PC-9 (cell line): Measurements from ENCODE around the gene ADGRV1. TPM values are rescaled to one million over a fixed set of nuclear protein-coding genes. Genes with fewer than 3 reads are reported as not detected.
"Not testable (repeated sequence)": the region's sequence is repeated elsewhere in the genome, so short reads cannot be mapped to it uniquely, and the experiment has no call there.

Experiments used
- BruUV-seq: library from RNA; stranded (reverse); fragments of 400-500 nt; replicated peaks from 2 replicates; lab custom pipeline; 2021; lab: Mats Ljungman, UMichigan
- CTCF ChIA-PET: fragments of 300-600 bp; sonication (Branson Sonifier 250); formaldehyde crosslinking; loops from one replicate; lab custom pipeline; 2022; ENCODE audit warnings: antibody characterized with exemption; lab: Charles Lee
- POLR2A ChIA-PET: fragments of 300-600 bp; sonication (Branson Sonifier 250); formaldehyde crosslinking; loops from one replicate; lab custom pipeline; 2022; ENCODE audit warnings: antibody characterized with exemption; ENCODE audit not compliant: unreplicated experiment; lab: Charles Lee
- DNase-seq, 2 experiments: peaks; one replicate each; pipeline versions ENCODE4 v3.0.0 to v3.0.0-alpha.2; 2015 to 2022; ENCODE audit warnings: mixed read lengths in 1 of 2
- H2AFZ ChIP-seq: fragments of 200-600 bp; sonication (generic); 2 replicates; pipeline ENCODE4 v1.8.1; 2017; ENCODE audit warnings: antibody characterized with exemption
- H3F3A ChIP-seq: fragments of 200-600 bp; sonication (generic); 2 replicates; pipeline ENCODE4 v1.8.1; 2017; ENCODE audit warnings: antibody characterized with exemption, mild to moderate bottlenecking, low read depth; ENCODE audit not compliant: insufficient read depth
- H3K27ac ChIP-seq: fragments of 200-600 bp; sonication (generic); 2 replicates; pipeline ENCODE4 v1.6.1; 2016; ENCODE audit warnings: mixed run types
- H3K27me3 ChIP-seq: fragments of 200-600 bp; sonication (generic); 2 replicates; pipeline ENCODE4 v1.6.1; 2016; ENCODE audit warnings: low read depth, mixed run types; ENCODE audit not compliant: insufficient read depth
- H3K36me3 ChIP-seq: fragments of 200-600 bp; sonication (generic); 2 replicates; pipeline ENCODE4 v1.6.1; 2016; ENCODE audit warnings: low read depth, mixed run types
- H3K4me1 ChIP-seq: fragments of 200-600 bp; sonication (generic); replicated peaks from 2 replicates; pipeline ENCODE4 v1.6.1; 2016; ENCODE audit warnings: mixed run types; ENCODE audit not compliant: insufficient read depth
- H3K4me2 ChIP-seq: fragments of 200-600 bp; sonication (generic); 2 replicates; pipeline ENCODE4 v1.6.1; 2017; ENCODE audit warnings: mixed run types
- H3K4me3 ChIP-seq: fragments of 200-600 bp; sonication (generic); 2 replicates; pipeline ENCODE4 v1.6.1; 2016; ENCODE audit warnings: mixed run types
- H3K79me2 ChIP-seq: fragments of 200-600 bp; sonication (generic); 2 replicates; pipeline ENCODE4 v1.6.1; 2017; ENCODE audit warnings: low read depth, mixed run types
- H3K9me2 ChIP-seq: fragments of 200-600 bp; sonication (generic); 2 replicates; pipeline ENCODE4 v1.8.1; 2017; ENCODE audit warnings: mild to moderate bottlenecking; ENCODE audit not compliant: insufficient read depth
- H3K9me3 ChIP-seq: fragments of 200-600 bp; sonication (generic); 2 replicates; pipeline ENCODE4 v1.8.1; 2016; ENCODE audit warnings: low read depth; ENCODE audit not compliant: insufficient read depth
- H4K20me1 ChIP-seq: fragments of 200-600 bp; sonication (generic); 2 replicates; pipeline ENCODE4 v1.8.1; 2017; ENCODE audit not compliant: insufficient read depth
- CTCF ChIP-seq: fragments of 200-600 bp; sonication (generic); conservative IDR thresholded peaks from 2 replicates; pipeline ENCODE4 v1.6.1; 2017; ENCODE audit warnings: mixed run types, antibody characterized with exemption, mild to moderate bottlenecking, moderate library complexity
- EZH2 ChIP-seq: fragments of 200-600 bp; sonication (generic); IDR thresholded peaks from 2 replicates; pipeline ENCODE4 v1.8.0; 2017; ENCODE audit warnings: antibody characterized with exemption, low read depth
- intact Hi-C: fragments of 100-400 bp; cut with micrococcal nuclease; formaldehyde crosslinking; loops from one replicate; pipeline ENCODE4 v1.10.0; 2022; ENCODE audit not compliant: unreplicated experiment
- total RNA-seq: library from RNA; stranded (reverse); gene quantifications from 2 replicates; pipeline ENCODE4 v1.2.3, GENCODE V29; 2021

The ADGRV1 gene
- total RNA-seq, 1 experiment from 2014 or later = 1.0 TPM

- POLR2A ChIA-PET = interaction anchor here (0.7 kb wide), 1 partner anchor 465 kb away, joined by 3 read pairs; the partner anchor contains the start of gene ARRDC3
Observed at GRCh38 chr5:90917928-90918668, 359.5 kb downstream of the ADGRV1 start.

GRCh38 chr5:90921418-90921973, 362.9 kb downstream of the ADGRV1 start:
- Histone ChIP-seq H3K27ac (no peak overlapping the region), H3K4me1 (no peaks in the 10 kb centered on the region; the same call in 1 of the 2 replicates), H3F3A (no peaks in the 10 kb centered on the region), H3K27me3 (no peaks in the 10 kb centered on the region), H3K4me2 (no peak overlapping the region), H3K4me3 (no peak overlapping the region), H3K9me2 (no peaks in the 10 kb centered on the region), H3K9me3 (0 out of 2 replicates have a peak, but pooled peaks cover 3% of the 10 kb centered on the region), H2AFZ (no peak overlapping the region), H3K36me3 (no peaks in the 10 kb centered on the region), H4K20me1 (no peaks in the 10 kb centered on the region), H3K79me2 (no peaks in the 10 kb centered on the region)
- intact Hi-C loops = no loop called here
- ChIA-PET CTCF (no interaction called here), POLR2A (no interaction called here)
- no TSS peak for BruUV-seq
- no peak for DNase-seq
- TF ChIP-seq EZH2 (no peak), CTCF (no peak)

More at GRCh38 chr5:90917928-90918668, 359.5 kb downstream of the ADGRV1 start:
- no peaks in the 10 kb centered on the region for H3F3A ChIP-seq
- no peaks in the 10 kb centered on the region; the same call in 1 of the 2 replicates for H3K4me1 ChIP-seq
- no peaks in the 10 kb centered on the region for H3K9me2 ChIP-seq
- no peak overlapping the region for H2AFZ ChIP-seq
- no peak overlapping the region for H3K4me3 ChIP-seq
- CTCF ChIA-PET = no interaction called here
- no peaks in the 10 kb centered on the region for H4K20me1 ChIP-seq
- H3K27ac ChIP-seq = no peak overlapping the region
- H3K4me2 ChIP-seq = no peak overlapping the region
- H3K9me3 ChIP-seq = 0 out of 2 replicates have a peak, but pooled peaks cover 3% of the 10 kb centered on the region
- no peaks in the 10 kb centered on the region for H3K27me3 ChIP-seq
- no peak for DNase-seq
- intact Hi-C loops = no loop called here
- H3K79me2 ChIP-seq = no peaks in the 10 kb centered on the region
- BruUV-seq = no TSS peak
- H3K36me3 ChIP-seq = no peaks in the 10 kb centered on the region
- no peak for TF ChIP-seq CTCF
- no peak for TF ChIP-seq EZH2

GRCh38 chr5:90924222-90924621, 365.6 kb downstream of the ADGRV1 start:
- H3F3A ChIP-seq, H3K27me3 ChIP-seq, intact Hi-C loops, H3K4me3 ChIP-seq, H3K4me1 ChIP-seq, CTCF ChIA-PET, POLR2A ChIA-PET, BruUV-seq, H2AFZ ChIP-seq, DNase-seq, H3K9me2 ChIP-seq, H3K9me3 ChIP-seq, H3K79me2 ChIP-seq, H3K4me2 ChIP-seq, H4K20me1 ChIP-seq, H3K36me3 ChIP-seq, H3K27ac ChIP-seq: not testable (repeated sequence)

- H3K36me3 ChIP-seq, BruUV-seq, CTCF ChIA-PET: not testable (repeated sequence)
Observed at GRCh38 chr5:90929013-90929839, 370.6 kb downstream of the ADGRV1 start.

More at GRCh38 chr5:90929013-90929839, 370.6 kb downstream of the ADGRV1 start:
- H3K4me2 ChIP-seq, DNase-seq, H4K20me1 ChIP-seq, H3F3A ChIP-seq, H3K79me2 ChIP-seq, H2AFZ ChIP-seq, H3K4me3 ChIP-seq, H3K9me2 ChIP-seq, H3K4me1 ChIP-seq, intact Hi-C loops, H3K9me3 ChIP-seq, H3K27me3 ChIP-seq, H3K27ac ChIP-seq: not testable (repeated sequence)
- POLR2A ChIA-PET = interaction anchor here (0.6 kb wide), 1 partner anchor 196 kb away, joined by 6 read pairs; no protein-coding TSS in a partner anchor
